Breast epithelium (tissue), 4 donors: ENCODE measurements around the gene SCLY. TPM values are rescaled to one million over a fixed set of nuclear protein-coding genes. Genes with fewer than 3 reads are reported as not detected.
A peak's percentile ranks its signal among the peaks of the same experiment; 100 is the strongest.

Experiments used
- DNase-seq, 2 donors: peaks; one replicate each; pipeline ENCODE4 v3.0.0-alpha.2; 2019; ENCODE audit warnings: low spot score in 2 of 2
- H3K27ac ChIP-seq, 2 donors: fragments of 200-600 bp; sonication (generic) in 1 of 2; one replicate each; pipeline ENCODE4 v1.5.1; 2016 to 2019; ENCODE audit warnings: mild to moderate bottlenecking in 1 of 2
- H3K27me3 ChIP-seq, 2 donors: fragments of 200-600 bp; sonication (generic) in 1 of 2; one replicate each; pipeline versions ENCODE4 v1.5.1 to v1.6.0; 2017 to 2019; ENCODE audit warnings: control low read depth in 1 of 2, mild to moderate bottlenecking in 1 of 2
- H3K36me3 ChIP-seq: fragments of 200-600 bp; one replicate; pipeline ENCODE4 v1.5.1; 2019
- H3K4me1 ChIP-seq, 2 donors: fragments of 200-600 bp; sonication (generic); one replicate each; pipeline ENCODE4 v1.5.1; 2016 to 2019; ENCODE audit warnings: control low read depth in 1 of 2
- H3K4me3 ChIP-seq, 3 donors: fragments of 200-600 bp; sonication (generic); 1 replicate in 2 of 3; 2 replicates in 1 of 3; pipeline ENCODE4 v1.5.1; 2016 to 2019; ENCODE audit warnings: mild to moderate bottlenecking in 3 of 3, moderate library complexity in 2 of 3
- H3K9me3 ChIP-seq, 2 donors: fragments of 200-600 bp; sonication (generic) in 1 of 2; one replicate each; pipeline ENCODE4 v1.5.1; 2016 to 2019; ENCODE audit warnings: control low read depth in 1 of 2
- CTCF ChIP-seq, 3 donors: fragments of 450-650 bp; IDR thresholded peaks; one replicate each; pipeline ENCODE4 v1.5.1; 2016 to 2017; ENCODE audit warnings: antibody characterized with exemption in 3 of 3, mild to moderate bottlenecking in 3 of 3, moderate library complexity in 3 of 3
- POLR2A ChIP-seq: fragments of 450-650 bp; IDR thresholded peaks from one replicate; pipeline ENCODE4 v1.6.1; 2016; ENCODE audit warnings: antibody characterized with exemption, mild to moderate bottlenecking, moderate library complexity
- POLR2AphosphoS5 ChIP-seq, 3 donors: sonication (generic); formaldehyde crosslinking; IDR thresholded peaks; one replicate each; pipeline ENCODE4 v1.6.1; 2017; ENCODE audit warnings: antibody characterized with exemption in 3 of 3
- intact Hi-C: fragments of 100-400 bp; cut with DNase I; formaldehyde crosslinking; loops from one replicate; pipeline ENCODE4 v1.15.1; 2023; ENCODE audit warnings: low total_unique reads
- total RNA-seq, 3 donors: library from RNA; depleted of rRNA; stranded (reverse); fragments of >200 nt; gene quantifications; one replicate each; pipeline ENCODE4 v1.1.0, GENCODE V29; 2016

Gene SCLY
- total RNA-seq, 3 donors from 2014 or later: 11.2 to 16.7 (median 12.1) TPM

DNA sequence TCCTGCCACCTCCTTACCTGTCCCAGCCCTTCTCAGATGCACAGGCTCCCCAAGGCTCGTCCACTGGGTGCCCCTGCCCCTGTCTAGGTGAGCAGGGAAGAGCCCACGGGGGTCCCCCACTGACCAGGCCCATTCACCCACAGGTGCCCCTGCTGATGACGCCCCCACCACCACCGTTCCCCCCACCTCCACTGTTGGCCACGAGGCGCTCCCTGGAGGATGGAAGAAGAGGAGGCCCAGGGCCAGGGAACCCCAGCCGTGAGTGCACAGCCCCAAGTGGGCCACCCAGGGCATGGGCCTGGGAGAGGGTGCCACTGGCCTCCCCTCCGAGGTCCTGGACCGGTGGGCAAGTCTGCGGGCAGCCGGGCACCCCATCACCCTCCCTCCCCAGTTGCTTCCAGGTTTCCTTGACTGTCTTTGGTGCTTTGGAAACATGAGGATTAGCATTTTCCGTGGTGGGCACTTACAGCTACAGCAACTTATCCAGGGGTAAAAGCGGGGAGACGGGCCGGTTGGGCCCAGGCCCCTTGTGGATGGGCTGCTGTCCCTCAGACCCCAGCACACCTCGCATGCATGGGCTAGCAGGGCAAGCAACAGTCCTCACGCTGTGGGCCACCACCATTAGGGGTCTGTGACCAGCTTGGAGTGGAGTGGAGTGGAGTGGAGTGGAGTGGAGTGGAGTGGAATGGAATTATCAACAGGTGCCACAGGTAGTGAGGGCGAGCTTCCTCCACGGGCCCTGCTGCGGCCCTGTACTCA lies 64.5 kb downstream of the SCLY start:
- Histone ChIP-seq H3K4me1 (no peaks in the 10 kb centered on the region), H3K36me3 (no peaks in the 10 kb centered on the region), H3K4me3 (no peak overlapping the region), H3K9me3 (no peaks in the 10 kb centered on the region), H3K27ac (no peak overlapping the region), H3K27me3 (peaks cover 0 to 7% of the 10 kb centered on the region in 2 donors)
- TF ChIP-seq POLR2A (no peak), CTCF (IDR thresholded peaks at IDR 0.05) (no peak), POLR2AphosphoS5 (IDR thresholded peaks at IDR 0.05) (no peak)
- no peak for DNase-seq
- intact Hi-C loops: no loop called here

GRCh38 chr2:238126338-238126737 lies 65.5 kb downstream of the SCLY start:
- no peaks in the 10 kb centered on the region for H3K4me1 ChIP-seq
- no peak overlapping the region for H3K4me3 ChIP-seq
- no peak for DNase-seq
- H3K27me3 ChIP-seq: peaks cover 0 to 4% of the 10 kb centered on the region in 2 donors
- H3K36me3 ChIP-seq: no peaks in the 10 kb centered on the region
- intact Hi-C loops: no loop called here
- no peak overlapping the region for H3K27ac ChIP-seq
- TF ChIP-seq CTCF (IDR thresholded peaks at IDR 0.05) (no peak), POLR2AphosphoS5 (IDR thresholded peaks at IDR 0.05) (no peak), POLR2A (no peak)
- H3K9me3 ChIP-seq: no peaks in the 10 kb centered on the region

DNA sequence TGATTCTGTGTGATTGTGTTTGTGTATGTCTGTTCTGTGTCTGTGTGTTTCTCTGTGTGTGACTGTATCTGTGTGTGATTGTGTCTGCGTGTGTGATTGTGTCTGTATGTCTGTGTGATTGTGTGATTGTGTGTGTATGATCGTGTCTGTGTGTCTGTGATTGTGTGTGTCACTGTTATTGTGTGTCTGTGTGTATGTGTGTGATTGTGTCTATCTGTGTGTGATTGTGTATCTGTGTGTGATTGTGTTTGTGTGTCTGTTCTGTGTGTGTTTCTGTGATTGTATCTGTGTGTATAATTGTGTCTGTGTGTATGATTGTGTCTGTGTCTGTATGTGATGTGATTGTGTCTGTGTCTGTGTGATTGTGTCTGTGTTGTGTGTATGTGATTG lies 66.0 kb downstream of the SCLY start:
- no peaks in the 10 kb centered on the region for H3K9me3 ChIP-seq
- intact Hi-C loops: no loop called here
- no peak for TF ChIP-seq CTCF (IDR thresholded peaks at IDR 0.05)
- TF ChIP-seq POLR2A: no peak
- no peak for TF ChIP-seq POLR2AphosphoS5 (IDR thresholded peaks at IDR 0.05)
- H3K27me3 ChIP-seq: peaks cover 0 to 4% of the 10 kb centered on the region in 2 donors
- no peaks in the 10 kb centered on the region for H3K36me3 ChIP-seq
- H3K4me1 ChIP-seq: no peaks in the 10 kb centered on the region
- DNase-seq: no peak
- no peak overlapping the region for H3K27ac ChIP-seq
- no peak overlapping the region for H3K4me3 ChIP-seq

GRCh38 chr2:238127165-238128060 lies 66.6 kb downstream of the SCLY start:
- no peak for DNase-seq
- Histone ChIP-seq H3K4me1 (no peaks in the 10 kb centered on the region), H3K4me3 (peak overlapping the region; percentile 17 to 40 (median 26)), H3K36me3 (no peaks in the 10 kb centered on the region), H3K9me3 (no peaks in the 10 kb centered on the region), H3K27me3 (peaks cover 0 to 4% of the 10 kb centered on the region in 2 donors), H3K27ac (peak overlapping the region in 1 of 2 donors; percentile 5)
- TF ChIP-seq CTCF (IDR thresholded peaks at IDR 0.05) (no peak), POLR2A (no peak), POLR2AphosphoS5 (IDR thresholded peaks at IDR 0.05) (no peak)
- intact Hi-C loops: no loop called here

GRCh38 chr2:238128061-238128440 lies 67.2 kb downstream of the SCLY start:
- Histone ChIP-seq H3K27ac (peak overlapping the region in 1 of 2 donors; percentile 5), H3K36me3 (no peaks in the 10 kb centered on the region), H3K4me1 (no peaks in the 10 kb centered on the region), H3K27me3 (peaks cover 0 to 4% of the 10 kb centered on the region in 2 donors), H3K4me3 (peak overlapping the region in 1 of 3 donors; percentile 40), H3K9me3 (no peaks in the 10 kb centered on the region)
- DNase-seq: no peak
- intact Hi-C loops: no loop called here
- TF ChIP-seq POLR2A (no peak), POLR2AphosphoS5 (IDR thresholded peaks at IDR 0.05) (no peak)
